Nephron progenitor cell (in vitro differentiated cells): ENCODE results near the gene ADCY7.

Experiments used
- DNase-seq: peaks from one replicate; pipeline ENCODE4 v3.0.0; 2021
- H3K27ac Mint-ChIP-seq: 2 replicates; pipeline ENCODE4 v1.8.0; 2021; ENCODE audit warnings: mild to moderate bottlenecking, moderate library complexity, mixed read lengths
- H3K27me3 Mint-ChIP-seq: 2 replicates; pipeline ENCODE4 v1.8.0; 2021; ENCODE audit warnings: mild to moderate bottlenecking, low read depth, mixed read lengths; ENCODE audit not compliant: poor library complexity
- H3K36me3 Mint-ChIP-seq: 2 replicates; pipeline ENCODE4 v1.8.0; 2021; ENCODE audit warnings: low read depth, mixed read lengths
- H3K4me1 Mint-ChIP-seq: 2 replicates; pipeline ENCODE4 v1.8.0; 2021; ENCODE audit warnings: mixed read lengths
- H3K4me3 Mint-ChIP-seq: 2 replicates; pipeline ENCODE4 v1.8.0; 2021; ENCODE audit warnings: mild to moderate bottlenecking, moderate library complexity, mixed read lengths
- H3K9me3 Mint-ChIP-seq: 2 replicates; pipeline ENCODE4 v1.8.0; 2021; ENCODE audit warnings: mild to moderate bottlenecking, moderate library complexity, mixed read lengths
- CTCF ChIP-seq: fragments of 200-600 bp; sonication (generic); IDR thresholded peaks from 2 replicates; pipeline ENCODE4 v1.5.0; 2021; ENCODE audit warnings: antibody characterized with exemption

Gene ADCY7

GRCh38 chr16:50297301-50298074, 31.1 kb downstream of the ADCY7 start:
- DNase-seq, result no peak
- H3K9me3 Mint-ChIP-seq, result no peaks in the 10 kb centered on the region
- H3K4me3 Mint-ChIP-seq, result no peak overlapping the region
- peak overlapping the region; percentile 89 for H3K27ac Mint-ChIP-seq
- peaks cover 5% of the 10 kb centered on the region for H3K27me3 Mint-ChIP-seq
- no peaks in the 10 kb centered on the region for H3K36me3 Mint-ChIP-seq
- TF ChIP-seq CTCF, result no peak
- H3K4me1 Mint-ChIP-seq, result peaks cover 4% of the 10 kb centered on the region

- TF ChIP-seq CTCF, result no peak
- Mint-ChIP-seq H3K4me1 (peaks cover 9% of the 10 kb centered on the region), H3K36me3 (no peaks in the 10 kb centered on the region), H3K4me3 (no peak overlapping the region), H3K27me3 (peaks cover 5% of the 10 kb centered on the region), H3K9me3 (no peaks in the 10 kb centered on the region), H3K27ac (peak overlapping the region; percentile 89)
- no peak for DNase-seq
These were observed 31.7 kb downstream of the ADCY7 start for GRCh38 chr16:50298075-50298460.

DNA sequence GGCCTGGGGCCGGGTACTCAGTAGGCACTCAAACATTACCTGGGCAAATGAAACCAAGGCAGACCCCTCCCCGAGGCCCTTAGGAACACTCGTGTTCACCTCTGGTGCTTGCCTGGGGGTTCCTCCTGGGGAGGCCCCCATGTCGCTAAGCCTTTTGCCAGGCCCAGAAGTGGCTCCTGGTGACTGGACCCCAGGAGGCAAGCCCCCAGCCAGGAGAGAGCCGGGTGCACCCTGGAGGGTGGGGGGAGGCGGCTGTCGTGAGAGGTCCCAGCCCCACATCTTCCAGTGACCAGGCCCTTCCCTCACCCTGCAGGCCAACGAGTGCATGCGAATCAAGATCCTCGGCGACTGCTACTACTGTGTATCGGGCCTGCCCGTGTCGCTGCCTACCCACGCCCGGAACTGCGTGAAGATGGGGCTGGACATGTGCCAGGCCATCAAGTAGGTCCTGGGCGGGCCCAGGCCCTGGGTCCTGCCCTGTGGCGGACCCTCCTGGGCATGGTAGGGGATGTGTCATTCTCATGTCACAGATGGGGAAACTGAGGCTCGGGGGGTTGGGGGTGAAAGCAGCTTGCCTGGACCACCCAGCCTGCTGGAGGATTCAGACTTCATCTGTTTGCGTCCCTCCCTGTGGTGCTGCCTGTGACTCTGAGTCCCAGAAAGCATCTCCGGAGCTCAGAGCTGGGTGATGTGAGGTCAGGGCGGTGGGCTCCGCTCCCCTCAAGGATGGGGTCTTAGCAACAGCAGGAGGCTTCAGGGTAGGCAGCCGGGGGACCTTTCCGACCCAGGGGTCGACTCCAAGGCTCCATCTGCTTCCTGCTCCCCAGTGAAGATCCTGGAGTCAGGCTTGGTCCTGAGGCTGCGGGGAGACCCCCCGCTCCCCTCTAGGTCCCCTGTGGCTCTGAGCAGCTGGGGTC, 32.5 kb downstream of the ADCY7 start:
- TF ChIP-seq CTCF, result no peak
- Mint-ChIP-seq H3K27ac (no peak overlapping the region), H3K27me3 (peaks cover 5% of the 10 kb centered on the region), H3K4me1 (peaks cover 11% of the 10 kb centered on the region), H3K9me3 (no peaks in the 10 kb centered on the region), H3K4me3 (no peak overlapping the region), H3K36me3 (no peaks in the 10 kb centered on the region)
- no peak for DNase-seq

GRCh38 chr16:50299508-50300105, 33.3 kb downstream of the ADCY7 start:
- H3K9me3 Mint-ChIP-seq, result no peaks in the 10 kb centered on the region
- H3K4me3 Mint-ChIP-seq, result no peak overlapping the region
- peaks cover 11% of the 10 kb centered on the region for H3K4me1 Mint-ChIP-seq
- no peaks in the 10 kb centered on the region for H3K36me3 Mint-ChIP-seq
- H3K27me3 Mint-ChIP-seq, result peaks cover 3% of the 10 kb centered on the region
- DNase-seq, result no peak
- no peak overlapping the region for H3K27ac Mint-ChIP-seq
- TF ChIP-seq CTCF, result no peak

DNA sequence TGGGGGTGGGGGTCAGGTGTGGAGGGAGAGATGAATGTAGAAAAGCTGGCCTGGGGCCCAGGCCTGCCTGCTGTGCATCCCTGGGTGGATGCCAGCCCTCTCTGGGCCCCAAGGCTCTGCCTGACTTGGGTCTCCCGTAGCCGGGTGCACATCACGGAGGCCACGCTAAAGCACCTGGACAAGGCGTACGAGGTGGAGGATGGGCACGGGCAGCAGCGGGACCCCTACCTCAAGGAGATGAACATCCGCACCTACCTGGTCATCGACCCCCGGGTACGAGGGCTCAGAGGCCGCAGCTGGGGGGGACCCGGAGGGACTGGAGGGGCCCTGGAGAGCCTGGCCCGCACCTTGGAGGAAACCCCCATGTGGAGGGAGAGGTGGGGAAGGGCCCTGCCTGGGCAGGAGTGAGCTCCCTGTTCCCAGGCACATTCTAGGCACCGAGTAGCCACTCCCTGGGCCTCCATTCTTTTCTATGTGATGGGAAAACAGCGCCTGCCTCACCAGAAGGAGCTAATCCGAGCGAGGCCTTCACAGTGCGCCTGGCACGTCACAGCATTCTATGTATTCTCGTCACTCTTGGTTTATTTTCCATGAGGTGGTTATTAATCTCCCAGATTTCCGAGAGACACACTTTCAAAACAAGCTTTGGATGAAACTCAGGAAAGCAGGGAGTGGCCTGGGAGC, 34.7 kb downstream of the ADCY7 start:
- Mint-ChIP-seq H3K4me3 (no peak overlapping the region), H3K27ac (no peak overlapping the region), H3K4me1 (peaks cover 11% of the 10 kb centered on the region), H3K9me3 (no peaks in the 10 kb centered on the region), H3K27me3 (peaks cover 3% of the 10 kb centered on the region), H3K36me3 (no peaks in the 10 kb centered on the region)
- DNase-seq, result no peak
- TF ChIP-seq CTCF, result no peak
